GM04503 (cell line): ENCODE data around the gene STMN1.

Experiments used
- DNase-seq: peaks from one replicate; pipeline ENCODE4 v3.0.0-alpha.2; 2012; ENCODE audit warnings: low read depth

STMN1 gene

GRCh38 chr1:25918615-25919014 lies 12.4 kb upstream of the STMN1 start:
- no peak for DNase-seq

- DNase-seq = no peak
Observed at GRCh38 chr1:25917996-25918395, 11.8 kb upstream of the STMN1 start.

GRCh38 chr1:25916460-25916859 lies 10.2 kb upstream of the STMN1 start:
- no peak for DNase-seq

GRCh38 chr1:25914074-25914995 lies 8.1 kb upstream of the STMN1 start:
- no peak for DNase-seq

GRCh38 chr1:25913206-25913605 lies 7.0 kb upstream of the STMN1 start:
- DNase-seq = no peak

- peak; percentile 59 for DNase-seq
Observed at GRCh38 chr1:25912076-25912831, 6.0 kb upstream of the STMN1 start.

GRCh38 chr1:25911162-25911561 lies 4.9 kb upstream of the STMN1 start:
- DNase-seq = no peak

GRCh38 chr1:25909040-25909439 lies 2.8 kb upstream of the STMN1 start:
- no peak for DNase-seq

GRCh38 chr1:25908161-25908560 lies 1.9 kb upstream of the STMN1 start:
- DNase-seq = no peak

- DNase-seq = no peak
Observed at GRCh38 chr1:25907601-25908000, 1.4 kb upstream of the STMN1 start.

- DNase-seq = no peak
Observed at GRCh38 chr1:25906644-25907300, 553 bp upstream of the STMN1 start.

- DNase-seq = peak; percentile 34
Observed at GRCh38 chr1:25904943-25905679, 1.1 kb downstream of the STMN1 start.

GRCh38 chr1:25903986-25904385 lies 2.2 kb downstream of the STMN1 start:
- DNase-seq = no peak

GRCh38 chr1:25902462-25902861 lies 3.8 kb downstream of the STMN1 start:
- DNase-seq = no peak

GRCh38 chr1:25900219-25900618 lies 6.0 kb downstream of the STMN1 start:
- no peak for DNase-seq

- DNase-seq = no peak
Observed at GRCh38 chr1:25899792-25900191, 6.4 kb downstream of the STMN1 start.

- no peak for DNase-seq
Observed at GRCh38 chr1:25898223-25899015, 7.8 kb downstream of the STMN1 start.

GRCh38 chr1:25897754-25898153 lies 8.5 kb downstream of the STMN1 start:
- DNase-seq = no peak

- DNase-seq = no peak
Observed at GRCh38 chr1:25896266-25896665, 10.0 kb downstream of the STMN1 start.

- no peak for DNase-seq
Observed at GRCh38 chr1:25895365-25895990, 10.7 kb downstream of the STMN1 start.

GRCh38 chr1:25893116-25893515 lies 13.1 kb downstream of the STMN1 start:
- no peak for DNase-seq
